A549 (cell line): ENCODE data around the gene CLCA4. TPM values are rescaled to one million over a fixed set of nuclear protein-coding genes. Genes with fewer than 3 reads are reported as not detected.

ENCODE experiments used
- ATAC-seq, 2 experiments: fragments of 200-7000 bp in 1 of 2; fragments of >200 bp in 1 of 2; cut with Nextera tagmentation in 1 of 2; cut with Tn5 transposase in 1 of 2; 3 replicates each; pipeline versions ENCODE4 v1.8.0 to v1.9.1; 2018 to 2020; ENCODE audit warnings: mild to moderate bottlenecking in 1 of 2, moderate library complexity in 1 of 2
- CTCF ChIA-PET: fragments of 300-600 bp; sonication (Branson Sonifier 250); formaldehyde crosslinking; extraction: SDS; loops from one replicate; lab custom pipeline; 2021; ENCODE audit warnings: antibody characterized with exemption, inconsistent platforms; lab: Yijun Ruan, JAX
- POLR2A ChIA-PET: fragments of 350-600 bp; formaldehyde crosslinking; extraction: SDS; loops from one replicate; lab custom pipeline; 2021; ENCODE audit warnings: antibody characterized with exemption, inconsistent platforms; lab: Yijun Ruan, JAX
- DNase-seq, 2 experiments: peaks; one replicate each; pipeline versions ENCODE4 v3.0.0 to v3.0.0-alpha.2; 2011 to 2016; ENCODE audit warnings: low read depth in 1 of 2, low spot score in 1 of 2
- FAIRE-seq: peaks from 2 replicates; lab custom pipeline; 2011; peaks lifted over from hg19 to GRCh38; lab: Jason Lieb, UNC
- H3K27ac ChIP-seq, 2 experiments: fragments of >200 bp; sonication (Bioruptor Twin); formaldehyde crosslinking; 3 replicates each; pipeline ENCODE4 v1.5.1; 2016 to 2017
- H3K4me1 ChIP-seq: fragments of >200 bp; sonication (Bioruptor Twin); formaldehyde crosslinking; 3 replicates; pipeline ENCODE4 v1.6.1; 2016
- H3K4me2 ChIP-seq: fragments of >200 bp; sonication (Bioruptor Twin); formaldehyde crosslinking; 3 replicates; pipeline ENCODE4 v1.6.1; 2016
- H3K4me3 ChIP-seq: fragments of >200 bp; sonication (Bioruptor Twin); formaldehyde crosslinking; 3 replicates; pipeline ENCODE4 v1.5.1; 2016
- H3K9me3 ChIP-seq: fragments of >200 bp; sonication (Bioruptor Twin); formaldehyde crosslinking; 3 replicates; pipeline ENCODE4 v1.6.1; 2016
- BHLHE40 ChIP-seq: IDR thresholded peaks from 2 replicates; pipeline ENCODE4 v1.6.1; 2012; ENCODE audit warnings: low read depth, low read length, inconsistent platforms
- CBX2 ChIP-seq: fragments of 200-600 bp; sonication (generic); IDR thresholded peaks from 2 replicates; pipeline ENCODE4 v1.6.1; 2016; ENCODE audit warnings: low read depth, mild to moderate bottlenecking, borderline replicate concordance
- CEBPB ChIP-seq, 2 experiments: fragments of >200 bp in 1 of 2; sonication (Bioruptor Twin) in 1 of 2; formaldehyde crosslinking in 1 of 2; IDR thresholded peaks; 2 replicates each; pipeline ENCODE4 v1.6.1; 2012 to 2016
- EHF ChIP-seq: fragments of 250-450 bp; sonication (Bioruptor Pico); IDR thresholded peaks from 2 replicates; pipeline ENCODE4 v1.5.0; 2020; ENCODE audit warnings: mild to moderate bottlenecking
- ESRRA ChIP-seq: fragments of 150-350 bp; IDR thresholded peaks from 2 replicates; pipeline ENCODE4 v1.6.1; 2014; ENCODE audit warnings: mild to moderate bottlenecking, low read length, borderline replicate concordance
- FOSB ChIP-seq: fragments of 250-450 bp; sonication (Bioruptor Pico); IDR thresholded peaks from 2 replicates; pipeline ENCODE4 v1.5.0; 2020; ENCODE audit warnings: mild to moderate bottlenecking, moderate library complexity
- FOSL2 ChIP-seq, 2 experiments: fragments of 450-650 bp in 1 of 2; fragments of >200 bp in 1 of 2; sonication (Bioruptor Twin) in 1 of 2; formaldehyde crosslinking; IDR thresholded peaks; 2 replicates each; pipeline versions ENCODE4 v1.5.0 to v1.6.1; 2016 to 2020; ENCODE audit warnings: mild to moderate bottlenecking in 1 of 2, moderate library complexity in 1 of 2
- HEYL ChIP-seq: fragments of 250-450 bp; sonication (Bioruptor Pico); IDR thresholded peaks from 2 replicates; pipeline ENCODE4 v1.8.0; 2021; ENCODE audit warnings: mild to moderate bottlenecking, moderate library complexity
- HOXA7 ChIP-seq: fragments of 250-450 bp; sonication (Bioruptor Pico); IDR thresholded peaks from 2 replicates; pipeline ENCODE4 v1.5.0; 2020; ENCODE audit warnings: mild to moderate bottlenecking, moderate library complexity
- JUNB ChIP-seq: fragments of >200 bp; sonication (Bioruptor Twin); formaldehyde crosslinking; IDR thresholded peaks from 2 replicates; pipeline ENCODE4 v1.6.1; 2016
- KDM1A ChIP-seq: fragments of 200-600 bp; sonication (generic); IDR thresholded peaks from 2 replicates; pipeline ENCODE4 v1.6.1; 2016; ENCODE audit warnings: low read depth, mild to moderate bottlenecking
- KDM5A ChIP-seq: fragments of 200-600 bp; sonication (generic); IDR thresholded peaks from 2 replicates; pipeline ENCODE4 v1.6.1; 2016; ENCODE audit warnings: antibody characterized with exemption, mild to moderate bottlenecking
- NFE2L2 ChIP-seq: fragments of 150-350 bp; conservative IDR thresholded peaks from 2 replicates; pipeline ENCODE4 v1.6.1; 2014; ENCODE audit warnings: low read length
- NPAS2 ChIP-seq: fragments of 250-450 bp; sonication (Bioruptor Pico); IDR thresholded peaks from 2 replicates; pipeline ENCODE4 v1.8.0; 2022; ENCODE audit warnings: mild to moderate bottlenecking, moderate library complexity, borderline replicate concordance
- NR3C1 ChIP-seq: fragments of >200 bp; sonication (Bioruptor Twin); formaldehyde crosslinking; IDR thresholded peaks from 3 replicates; pipeline ENCODE4 v1.6.1; 2017
- RARB ChIP-seq: fragments of 250-450 bp; sonication (Bioruptor Pico); IDR thresholded peaks from 2 replicates; pipeline ENCODE4 v1.8.0; 2021; ENCODE audit warnings: mild to moderate bottlenecking, moderate library complexity
- RFX5 ChIP-seq: fragments of 450-650 bp; IDR thresholded peaks from 2 replicates; pipeline ENCODE4 v1.7.1; 2014; ENCODE audit warnings: antibody characterized with exemption, mild to moderate bottlenecking, moderate library complexity
- RNF2 ChIP-seq: fragments of 200-600 bp; sonication (generic); IDR thresholded peaks from 2 replicates; pipeline ENCODE4 v1.6.1; 2016; ENCODE audit warnings: low read depth, mild to moderate bottlenecking, antibody characterized with exemption, moderate library complexity, borderline replicate concordance
- ZC3H11A ChIP-seq: fragments of 450-650 bp; IDR thresholded peaks from 2 replicates; pipeline ENCODE4 v1.6.1; 2014; ENCODE audit warnings: antibody characterized with exemption, mild to moderate bottlenecking
- ZFP36 ChIP-seq: fragments of 450-650 bp; IDR thresholded peaks from 2 replicates; pipeline ENCODE4 v1.6.1; 2014; ENCODE audit warnings: borderline replicate concordance; ENCODE audit not compliant: partially characterized antibody
- ZSCAN20 ChIP-seq: fragments of 250-450 bp; sonication (Bioruptor Pico); IDR thresholded peaks from 2 replicates; pipeline ENCODE4 v1.8.0; 2022; ENCODE audit warnings: mild to moderate bottlenecking, moderate library complexity
- WGBS: methylation state at CpG from one replicate; pipeline ENCODE4 v1.1.6; 2017; ENCODE audit errors: missing lambda C conversion rate; 5-methylcytosine and 5-hydroxymethylcytosine counted together
- polyA plus RNA-seq, 4 experiments: library from polyadenylated mRNA; depleted of rRNA in 3 of 4; stranded (reverse); fragments of >200 nt; fragmentation: RNase III in 1 of 4; extraction: RNeasy Plus Mini Kit Qiagen cat#74134 plus additional on column Dnase treatment in 1 of 4; gene quantifications; 2 replicates in 3 of 4; 3 replicates in 1 of 4; pipeline ENCODE4 v1.2.3, GENCODE V29; 2011 to 2017
- TF ChIP-seq, protein P1 (sequence below): IDR thresholded peaks from 2 replicates; pipeline ENCODE4 v1.6.1; 2012
- TF ChIP-seq, protein P2 (sequence below): IDR thresholded peaks from 2 replicates; pipeline ENCODE4 v1.6.1; 2012; ENCODE audit warnings: low read depth, borderline replicate concordance
- TF ChIP-seq, protein P3 (sequence below): fragments of 200-600 bp; sonication (generic); IDR thresholded peaks from 2 replicates; pipeline ENCODE4 v1.6.1; 2016; ENCODE audit warnings: antibody characterized with exemption, mild to moderate bottlenecking, moderate library complexity

The CLCA4 gene
- polyA plus RNA-seq, 2 of the 4 experiments (the other 2 are of a cell fraction): not detected

DNA sequence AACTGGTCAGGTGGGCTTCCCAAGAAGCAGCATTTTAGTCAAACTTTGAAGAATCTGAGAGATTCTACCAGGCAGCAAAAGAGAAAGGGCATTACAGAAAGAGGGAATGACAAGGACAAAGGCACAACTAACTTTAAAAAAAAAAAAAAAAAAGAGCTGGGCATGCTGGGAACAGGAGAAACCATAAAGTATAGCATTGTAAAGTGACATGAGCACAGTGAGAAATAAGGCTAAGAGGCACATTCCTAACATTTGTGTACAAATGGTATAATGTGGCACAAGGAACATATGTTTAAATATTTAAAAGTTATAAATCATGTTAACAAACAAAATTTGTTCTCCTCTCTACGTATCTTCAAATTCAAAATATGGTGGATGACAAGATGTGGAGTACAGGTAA lies 69.6 kb downstream of the CLCA4 start:
- Histone ChIP-seq H3K4me1 (no peaks in the 10 kb centered on the region), H3K4me3 (no peak overlapping the region), H3K9me3 (no peaks in the 10 kb centered on the region), H3K27ac (no peak overlapping the region), H3K4me2 (no peak overlapping the region)
- TF ChIP-seq, protein P1, sequence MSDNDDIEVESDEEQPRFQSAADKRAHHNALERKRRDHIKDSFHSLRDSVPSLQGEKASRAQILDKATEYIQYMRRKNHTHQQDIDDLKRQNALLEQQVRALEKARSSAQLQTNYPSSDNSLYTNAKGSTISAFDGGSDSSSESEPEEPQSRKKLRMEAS: no peak
- TF ChIP-seq FOSB: no peak
- TF ChIP-seq, protein P2, sequence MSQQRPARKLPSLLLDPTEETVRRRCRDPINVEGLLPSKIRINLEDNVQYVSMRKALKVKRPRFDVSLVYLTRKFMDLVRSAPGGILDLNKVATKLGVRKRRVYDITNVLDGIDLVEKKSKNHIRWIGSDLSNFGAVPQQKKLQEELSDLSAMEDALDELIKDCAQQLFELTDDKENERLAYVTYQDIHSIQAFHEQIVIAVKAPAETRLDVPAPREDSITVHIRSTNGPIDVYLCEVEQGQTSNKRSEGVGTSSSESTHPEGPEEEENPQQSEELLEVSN: no peak
- TF ChIP-seq, protein P3, sequence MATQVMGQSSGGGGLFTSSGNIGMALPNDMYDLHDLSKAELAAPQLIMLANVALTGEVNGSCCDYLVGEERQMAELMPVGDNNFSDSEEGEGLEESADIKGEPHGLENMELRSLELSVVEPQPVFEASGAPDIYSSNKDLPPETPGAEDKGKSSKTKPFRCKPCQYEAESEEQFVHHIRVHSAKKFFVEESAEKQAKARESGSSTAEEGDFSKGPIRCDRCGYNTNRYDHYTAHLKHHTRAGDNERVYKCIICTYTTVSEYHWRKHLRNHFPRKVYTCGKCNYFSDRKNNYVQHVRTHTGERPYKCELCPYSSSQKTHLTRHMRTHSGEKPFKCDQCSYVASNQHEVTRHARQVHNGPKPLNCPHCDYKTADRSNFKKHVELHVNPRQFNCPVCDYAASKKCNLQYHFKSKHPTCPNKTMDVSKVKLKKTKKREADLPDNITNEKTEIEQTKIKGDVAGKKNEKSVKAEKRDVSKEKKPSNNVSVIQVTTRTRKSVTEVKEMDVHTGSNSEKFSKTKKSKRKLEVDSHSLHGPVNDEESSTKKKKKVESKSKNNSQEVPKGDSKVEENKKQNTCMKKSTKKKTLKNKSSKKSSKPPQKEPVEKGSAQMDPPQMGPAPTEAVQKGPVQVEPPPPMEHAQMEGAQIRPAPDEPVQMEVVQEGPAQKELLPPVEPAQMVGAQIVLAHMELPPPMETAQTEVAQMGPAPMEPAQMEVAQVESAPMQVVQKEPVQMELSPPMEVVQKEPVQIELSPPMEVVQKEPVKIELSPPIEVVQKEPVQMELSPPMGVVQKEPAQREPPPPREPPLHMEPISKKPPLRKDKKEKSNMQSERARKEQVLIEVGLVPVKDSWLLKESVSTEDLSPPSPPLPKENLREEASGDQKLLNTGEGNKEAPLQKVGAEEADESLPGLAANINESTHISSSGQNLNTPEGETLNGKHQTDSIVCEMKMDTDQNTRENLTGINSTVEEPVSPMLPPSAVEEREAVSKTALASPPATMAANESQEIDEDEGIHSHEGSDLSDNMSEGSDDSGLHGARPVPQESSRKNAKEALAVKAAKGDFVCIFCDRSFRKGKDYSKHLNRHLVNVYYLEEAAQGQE: no peak
- no peak for TF ChIP-seq ESRRA
- no peak for TF ChIP-seq HEYL (CRISPR knock-in tag)
- TF ChIP-seq RNF2: no peak
- POLR2A ChIA-PET: no interaction called here
- CTCF ChIA-PET: no interaction called here
- FAIRE-seq (no peak), ATAC-seq (no peak), DNase-seq (no peak)
- 12% methylated on average over 1 of the region's 1 CpG for WGBS

DNA sequence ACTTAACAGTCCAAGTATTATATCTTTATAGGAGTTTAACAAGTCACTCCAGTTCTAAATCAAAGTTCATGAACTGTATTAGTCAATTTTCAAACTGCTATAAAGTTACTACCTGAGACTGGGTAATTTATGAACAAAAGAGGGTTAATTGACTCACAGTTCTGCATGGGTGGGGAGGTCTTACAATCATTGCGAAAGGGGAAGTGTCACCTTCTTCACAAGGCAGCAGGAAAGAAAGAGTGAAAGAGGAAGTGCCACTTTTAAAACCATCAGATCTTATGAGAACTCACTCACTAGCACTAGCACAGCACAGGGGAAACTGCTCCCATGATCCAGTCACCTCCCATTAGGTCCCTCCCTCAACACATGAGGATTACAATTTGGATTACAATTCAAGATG lies 70.0 kb downstream of the CLCA4 start:
- no peak overlapping the region for H3K4me3 ChIP-seq
- H3K4me1 ChIP-seq: no peaks in the 10 kb centered on the region
- ATAC-seq: no peak
- no peak for TF ChIP-seq BHLHE40
- 40% methylated on average over 1 of the region's 1 CpG for WGBS
- FAIRE-seq: no peak
- no peaks in the 10 kb centered on the region for H3K9me3 ChIP-seq
- H3K4me2 ChIP-seq: no peak overlapping the region
- POLR2A ChIA-PET: no interaction called here
- CTCF ChIA-PET: no interaction called here
- H3K27ac ChIP-seq: no peak overlapping the region
- DNase-seq: no peak

DNA sequence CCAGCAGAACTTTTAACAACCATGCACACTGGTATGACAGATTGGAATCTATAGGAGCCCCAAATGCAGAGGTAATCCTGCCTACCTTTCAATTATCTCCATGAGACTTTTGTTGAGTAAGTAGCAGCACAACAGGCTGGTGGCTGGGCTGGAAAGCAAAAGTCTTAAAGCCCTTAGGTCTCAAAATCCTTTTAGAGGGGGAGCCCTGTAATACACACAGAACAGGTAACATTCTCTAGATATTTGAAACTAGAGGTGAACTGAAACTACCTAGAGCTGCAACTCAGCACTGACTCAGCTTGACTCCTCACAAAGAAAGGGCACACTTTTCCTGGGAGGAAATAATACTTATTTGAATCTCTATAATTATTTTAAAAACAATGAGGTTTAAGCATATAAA lies 71.5 kb downstream of the CLCA4 start:
- CTCF ChIA-PET: no interaction called here
- ATAC-seq: no peak

More for the DNA sequence above, 71.5 kb downstream of the CLCA4 start:
- no peak overlapping the region for H3K4me2 ChIP-seq
- no peaks in the 10 kb centered on the region for H3K4me1 ChIP-seq
- no peak overlapping the region for H3K4me3 ChIP-seq
- H3K27ac ChIP-seq: no peak overlapping the region
- H3K9me3 ChIP-seq: no peaks in the 10 kb centered on the region
- TF ChIP-seq CBX2: no peak
- TF ChIP-seq RARB: no peak
- no peak for TF ChIP-seq CEBPB (IDR thresholded peaks at IDR 0.05)
- TF ChIP-seq BHLHE40: no peak
- TF ChIP-seq NFE2L2: no peak
- no peak for TF ChIP-seq JUNB
- no peak for TF ChIP-seq NR3C1
- TF ChIP-seq, protein P2: no peak
- no peak for TF ChIP-seq ZC3H11A
- TF ChIP-seq HOXA7: no peak
- TF ChIP-seq ZFP36: no peak
- TF ChIP-seq ZSCAN20: no peak
- TF ChIP-seq RNF2: no peak
- no peak for TF ChIP-seq KDM5A
- no peak for TF ChIP-seq FOSL2 (IDR thresholded peaks at IDR 0.05)
- TF ChIP-seq FOSL2 (CRISPR knock-in tag; IDR thresholded peaks at IDR 0.05): no peak
- TF ChIP-seq, protein P1: no peak
- no peak for TF ChIP-seq NPAS2
- TF ChIP-seq KDM1A: no peak
- no peak for TF ChIP-seq RFX5
- no peak for TF ChIP-seq EHF (CRISPR knock-in tag)
- TF ChIP-seq, all 56 proteins: peak for 0
- no peak for DNase-seq
- POLR2A ChIA-PET: no interaction called here
- no peak for FAIRE-seq
